Measurements from ENCODE around the gene AQP9.

Gene AQP9

DNA sequence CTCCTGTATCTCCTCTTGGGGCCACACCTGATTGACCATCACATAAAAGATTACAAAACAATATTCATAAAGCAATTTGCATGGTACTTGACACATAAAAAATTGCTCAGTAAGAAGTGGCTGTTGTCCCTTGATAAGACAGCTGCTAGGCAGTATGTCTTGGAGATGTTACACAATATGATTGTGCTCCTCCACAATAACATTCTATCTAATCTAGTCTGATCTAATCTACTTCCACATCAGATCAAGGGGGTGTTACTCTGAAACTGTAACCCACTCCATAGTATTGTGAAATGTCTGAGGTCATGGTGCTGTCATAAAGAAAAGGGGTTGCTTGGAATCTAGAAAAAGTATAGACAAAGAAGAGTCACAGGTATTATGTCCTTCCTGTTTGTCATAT lies 23.4 kb upstream of the AQP9 start:
- H3K9me3 ChIP-seq (ENCODE audit: control insufficient read depth, low read length), result no peaks in the 10 kb centered on the region
- H3K4me3 ChIP-seq (ENCODE audit: insufficient read depth, low read depth, low read length), result no peak overlapping the region
- no peaks in the 10 kb centered on the region for H3K27me3 ChIP-seq (ENCODE audit: control insufficient read depth, insufficient read depth, low read length, poor library complexity, severe bottlenecking)
- no peaks in the 10 kb centered on the region for H3K36me3 ChIP-seq (ENCODE audit: control insufficient read depth, insufficient read depth, low read length)
- H3K4me1 ChIP-seq (ENCODE audit: control insufficient read depth, insufficient read depth, low read length), result no peaks in the 10 kb centered on the region
- H3K27ac ChIP-seq (ENCODE audit: insufficient read depth, low read depth, low read length, poor library complexity, severe bottlenecking), result no peak overlapping the region

DNA sequence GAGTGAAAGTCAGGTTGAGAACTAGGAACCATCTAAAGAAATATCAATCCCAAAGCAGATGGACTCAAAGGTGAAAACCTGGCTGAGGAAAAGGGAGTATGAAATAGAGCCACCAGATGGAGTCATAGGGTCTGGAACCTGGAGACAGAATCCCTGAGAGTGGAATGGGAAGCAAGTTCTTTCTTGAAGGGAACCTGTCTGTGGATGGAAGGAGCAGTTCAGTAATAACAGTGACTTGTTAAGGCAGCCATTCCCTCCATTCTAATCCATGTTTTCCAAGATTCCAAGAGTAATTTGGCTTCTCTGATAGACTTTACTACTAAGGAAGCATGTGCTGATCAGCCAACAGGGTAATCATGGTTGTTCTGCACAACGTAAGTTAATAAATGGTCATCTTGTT lies 22.5 kb upstream of the AQP9 start:
- Histone ChIP-seq H3K4me1 (ENCODE audit: control insufficient read depth, insufficient read depth, low read length) (no peaks in the 10 kb centered on the region), H3K9me3 (ENCODE audit: control insufficient read depth, low read length) (no peaks in the 10 kb centered on the region), H3K36me3 (ENCODE audit: control insufficient read depth, insufficient read depth, low read length) (no peaks in the 10 kb centered on the region), H3K4me3 (ENCODE audit: insufficient read depth, low read depth, low read length) (no peak overlapping the region), H3K27me3 (ENCODE audit: control insufficient read depth, insufficient read depth, low read length, poor library complexity, severe bottlenecking) (no peaks in the 10 kb centered on the region), H3K27ac (ENCODE audit: insufficient read depth, low read depth, low read length, poor library complexity, severe bottlenecking) (no peak overlapping the region)
- WGBS, 2 experiments, result 86 to 100% methylated on average over 1 of the region's 1 CpG

DNA sequence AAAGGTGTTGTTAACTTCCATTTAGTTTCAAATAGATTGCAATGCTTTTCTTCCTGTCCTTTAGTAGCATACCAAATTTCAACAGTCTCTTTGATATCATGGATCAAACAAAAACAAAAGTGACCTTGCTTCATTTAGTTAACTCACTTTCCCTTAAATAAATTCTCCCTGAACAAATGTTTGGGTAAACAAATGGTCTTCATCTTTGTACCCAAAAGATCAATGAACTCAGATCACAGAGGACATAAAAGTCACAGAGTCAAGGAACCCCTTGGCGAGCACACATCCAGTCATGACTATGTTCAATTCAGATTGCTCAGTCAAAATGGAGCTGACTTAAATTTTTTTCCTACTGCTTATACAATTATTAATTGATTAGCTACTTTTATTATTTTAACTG lies 20.6 kb upstream of the AQP9 start:
- H3K27me3 ChIP-seq (ENCODE audit: control insufficient read depth, insufficient read depth, low read length, poor library complexity, severe bottlenecking), result no peaks in the 10 kb centered on the region
- H3K4me3 ChIP-seq (ENCODE audit: insufficient read depth, low read depth, low read length), result no peak overlapping the region
- WGBS, 2 experiments, result 93 to 94% methylated on average over 1 of the region's 1 CpG
- H3K36me3 ChIP-seq (ENCODE audit: control insufficient read depth, insufficient read depth, low read length), result no peaks in the 10 kb centered on the region
- no peak overlapping the region for H3K27ac ChIP-seq (ENCODE audit: insufficient read depth, low read depth, low read length, poor library complexity, severe bottlenecking)
- no peaks in the 10 kb centered on the region for H3K9me3 ChIP-seq (ENCODE audit: control insufficient read depth, low read length)
- H3K4me1 ChIP-seq (ENCODE audit: control insufficient read depth, insufficient read depth, low read length), result no peaks in the 10 kb centered on the region

DNA sequence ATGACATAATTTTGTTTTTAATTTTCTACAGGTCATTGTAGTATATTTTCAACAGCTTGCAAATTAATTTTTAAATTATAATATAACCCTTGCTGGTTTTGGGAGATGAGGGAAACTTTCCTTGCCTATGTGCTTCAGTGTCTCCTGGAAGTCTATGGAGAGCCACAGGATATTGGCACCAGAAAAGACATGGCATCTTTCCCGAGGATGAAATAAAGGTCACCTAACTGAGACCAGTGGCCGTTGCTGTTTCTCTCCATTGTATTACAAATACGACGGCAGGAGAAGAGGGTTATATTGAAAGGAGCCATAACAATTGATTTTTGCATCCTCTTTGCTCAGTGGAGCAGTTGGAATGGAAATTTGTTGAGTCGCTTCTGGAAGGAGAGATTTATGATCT lies 19.9 kb upstream of the AQP9 start:
- H3K27ac ChIP-seq (ENCODE audit: insufficient read depth, low read depth, low read length, poor library complexity, severe bottlenecking), result no peak overlapping the region
- H3K4me1 ChIP-seq (ENCODE audit: control insufficient read depth, insufficient read depth, low read length), result no peaks in the 10 kb centered on the region
- no peaks in the 10 kb centered on the region for H3K9me3 ChIP-seq (ENCODE audit: control insufficient read depth, low read length)
- WGBS, 2 experiments, result 81 to 84% methylated on average over 5 of the region's 5 CpGs
- H3K4me3 ChIP-seq (ENCODE audit: insufficient read depth, low read depth, low read length), result no peak overlapping the region
- no peaks in the 10 kb centered on the region for H3K27me3 ChIP-seq (ENCODE audit: control insufficient read depth, insufficient read depth, low read length, poor library complexity, severe bottlenecking)
- H3K36me3 ChIP-seq (ENCODE audit: control insufficient read depth, insufficient read depth, low read length), result no peaks in the 10 kb centered on the region

DNA sequence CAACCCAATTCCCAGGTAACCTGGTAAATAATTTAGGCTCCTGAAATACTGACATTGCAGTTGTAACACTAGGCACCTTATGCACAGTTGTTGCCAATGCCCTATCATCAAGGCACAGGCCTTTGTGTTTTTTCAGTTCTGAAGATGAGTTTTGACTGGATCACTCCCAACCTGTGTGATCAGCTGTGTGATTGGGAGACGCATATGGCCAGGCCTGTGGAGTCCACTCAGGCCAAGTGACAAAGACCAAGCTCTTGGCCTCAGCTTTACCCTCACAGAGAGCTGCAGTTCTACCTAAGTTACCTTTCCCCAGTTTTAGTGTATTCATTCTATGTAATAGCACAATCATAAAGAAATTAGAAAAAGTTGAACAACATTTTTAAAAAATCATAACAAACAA lies 19.2 kb upstream of the AQP9 start:
- no peaks in the 10 kb centered on the region for H3K4me1 ChIP-seq (ENCODE audit: control insufficient read depth, insufficient read depth, low read length)
- no peaks in the 10 kb centered on the region for H3K27me3 ChIP-seq (ENCODE audit: control insufficient read depth, insufficient read depth, low read length, poor library complexity, severe bottlenecking)
- 85 to 100% methylated on average over 1 of the region's 1 CpG for WGBS, 2 experiments
- no peaks in the 10 kb centered on the region for H3K36me3 ChIP-seq (ENCODE audit: control insufficient read depth, insufficient read depth, low read length)
- no peak overlapping the region for H3K4me3 ChIP-seq (ENCODE audit: insufficient read depth, low read depth, low read length)
- no peak overlapping the region for H3K27ac ChIP-seq (ENCODE audit: insufficient read depth, low read depth, low read length, poor library complexity, severe bottlenecking)
- no peaks in the 10 kb centered on the region for H3K9me3 ChIP-seq (ENCODE audit: control insufficient read depth, low read length)

DNA sequence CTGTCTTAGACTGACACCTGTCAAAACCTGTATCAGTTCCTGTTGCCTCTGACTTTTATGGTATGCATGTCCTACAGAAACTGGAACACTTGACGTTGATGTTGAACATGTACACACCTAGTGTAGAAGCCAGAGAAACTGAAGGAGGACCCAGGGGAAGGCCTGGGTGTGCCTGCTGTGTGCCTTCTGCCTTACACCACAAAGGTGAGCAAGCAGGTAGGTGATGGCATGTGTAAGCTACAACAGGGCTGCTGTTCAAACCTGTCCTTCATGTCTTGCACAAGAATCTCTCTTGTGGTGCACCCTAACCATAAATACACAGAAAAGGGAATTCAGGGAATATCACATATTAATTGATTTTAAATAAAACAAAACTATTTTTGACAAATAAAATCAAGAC lies 13.6 kb upstream of the AQP9 start:
- no peaks in the 10 kb centered on the region for H3K27me3 ChIP-seq (ENCODE audit: control insufficient read depth, insufficient read depth, low read length, poor library complexity, severe bottlenecking)
- no peaks in the 10 kb centered on the region for H3K4me1 ChIP-seq (ENCODE audit: control insufficient read depth, insufficient read depth, low read length)
- H3K4me3 ChIP-seq (ENCODE audit: insufficient read depth, low read depth, low read length), result no peak overlapping the region
- WGBS, 2 experiments, result 96 to 100% methylated on average over 1 of the region's 1 CpG
- no peaks in the 10 kb centered on the region for H3K36me3 ChIP-seq (ENCODE audit: control insufficient read depth, insufficient read depth, low read length)
- H3K9me3 ChIP-seq (ENCODE audit: control insufficient read depth, low read length), result peaks cover 3% of the 10 kb centered on the region
- H3K27ac ChIP-seq (ENCODE audit: insufficient read depth, low read depth, low read length, poor library complexity, severe bottlenecking), result no peak overlapping the region

DNA sequence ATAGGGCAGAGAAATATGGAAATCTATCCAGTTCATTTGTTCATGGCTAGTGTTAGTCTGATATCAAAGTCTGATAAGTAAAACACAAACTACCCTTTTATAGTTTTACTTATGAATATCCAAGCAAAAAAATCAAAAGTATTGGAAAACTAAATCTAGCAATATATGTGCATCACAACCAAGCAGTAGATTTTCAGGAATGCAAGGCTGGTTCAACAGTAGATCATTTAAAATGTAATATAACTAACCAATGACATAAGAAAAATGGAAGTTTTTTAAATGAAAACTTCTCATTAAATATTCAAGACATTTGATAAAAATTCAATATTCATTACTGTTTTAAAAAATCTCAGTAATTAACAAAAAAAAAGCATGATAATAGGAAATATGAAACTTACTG lies 12.8 kb upstream of the AQP9 start:
- Histone ChIP-seq H3K4me3 (ENCODE audit: insufficient read depth, low read depth, low read length) (no peak overlapping the region), H3K27me3 (ENCODE audit: control insufficient read depth, insufficient read depth, low read length, poor library complexity, severe bottlenecking) (no peaks in the 10 kb centered on the region), H3K4me1 (ENCODE audit: control insufficient read depth, insufficient read depth, low read length) (no peaks in the 10 kb centered on the region), H3K9me3 (ENCODE audit: control insufficient read depth, low read length) (peaks cover 3% of the 10 kb centered on the region), H3K36me3 (ENCODE audit: control insufficient read depth, insufficient read depth, low read length) (no peaks in the 10 kb centered on the region), H3K27ac (ENCODE audit: insufficient read depth, low read depth, low read length, poor library complexity, severe bottlenecking) (no peak overlapping the region)

DNA sequence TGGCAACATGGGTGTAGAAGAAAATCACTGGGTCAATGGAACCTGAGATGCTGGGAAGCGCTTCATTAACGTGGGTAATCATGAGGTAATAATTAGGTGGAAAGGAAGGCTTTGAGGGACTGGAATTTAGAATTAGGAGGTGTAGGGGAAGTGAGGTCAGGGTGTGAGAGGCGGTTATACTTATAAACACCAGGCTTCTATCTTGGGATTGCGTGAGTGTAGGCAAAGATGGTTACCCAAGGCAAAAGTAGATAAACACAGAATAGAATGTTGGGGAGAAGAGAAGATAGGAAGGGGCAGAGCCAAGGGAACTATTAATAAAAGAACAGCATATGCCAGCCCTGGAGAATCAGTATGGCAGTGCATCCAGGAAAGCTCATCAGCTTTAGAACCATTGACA lies 3.3 kb upstream of the AQP9 start:
- no peaks in the 10 kb centered on the region for H3K9me3 ChIP-seq (ENCODE audit: control insufficient read depth, low read length)
- no peak overlapping the region for H3K4me3 ChIP-seq (ENCODE audit: insufficient read depth, low read depth, low read length)
- H3K36me3 ChIP-seq (ENCODE audit: control insufficient read depth, insufficient read depth, low read length), result no peaks in the 10 kb centered on the region
- 93 to 94% methylated on average over 4 of the region's 4 CpGs for WGBS, 2 experiments
- no peaks in the 10 kb centered on the region for H3K4me1 ChIP-seq (ENCODE audit: control insufficient read depth, insufficient read depth, low read length)
- no peaks in the 10 kb centered on the region for H3K27me3 ChIP-seq (ENCODE audit: control insufficient read depth, insufficient read depth, low read length, poor library complexity, severe bottlenecking)
- no peak overlapping the region for H3K27ac ChIP-seq (ENCODE audit: insufficient read depth, low read depth, low read length, poor library complexity, severe bottlenecking)

DNA sequence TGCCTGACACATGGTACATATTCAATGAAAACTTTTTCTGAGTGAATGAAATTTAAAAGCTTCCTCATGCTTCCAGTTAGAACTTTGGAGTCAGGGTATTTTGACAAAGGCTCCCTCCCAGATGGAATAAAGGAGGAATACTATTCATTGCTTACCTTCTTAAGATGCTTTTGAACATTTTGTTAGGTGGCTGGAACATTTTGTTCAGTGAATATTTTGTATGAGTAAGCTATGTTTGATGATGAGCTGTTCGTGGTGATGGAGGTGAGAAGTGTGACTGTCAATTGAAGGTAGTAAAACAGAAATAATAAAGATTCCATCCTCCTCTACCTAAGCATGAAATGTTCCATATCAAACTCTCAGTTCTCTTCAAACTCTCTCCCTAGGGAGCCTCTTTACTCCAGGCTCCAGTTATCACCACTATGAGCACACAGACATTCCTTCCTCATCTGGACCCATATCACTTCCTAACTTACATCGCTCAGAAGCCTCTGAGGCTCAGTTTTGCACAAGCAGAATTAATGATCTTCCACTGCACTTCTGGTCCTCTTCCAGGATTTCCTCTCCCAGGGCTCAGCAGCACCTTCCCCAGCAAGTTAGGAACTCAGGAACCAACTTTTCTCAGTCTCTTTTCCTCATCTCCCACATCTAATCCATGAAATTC lies 2.5 kb upstream of the AQP9 start:
- no peaks in the 10 kb centered on the region for H3K4me1 ChIP-seq (ENCODE audit: control insufficient read depth, insufficient read depth, low read length)
- no peak overlapping the region for H3K4me3 ChIP-seq (ENCODE audit: insufficient read depth, low read depth, low read length)
- WGBS, 2 experiments, result 80 to 94% methylated on average over 2 of the region's 2 CpGs
- H3K36me3 ChIP-seq (ENCODE audit: control insufficient read depth, insufficient read depth, low read length), result no peaks in the 10 kb centered on the region
- no peak overlapping the region for H3K27ac ChIP-seq (ENCODE audit: insufficient read depth, low read depth, low read length, poor library complexity, severe bottlenecking)
- no peaks in the 10 kb centered on the region for H3K9me3 ChIP-seq (ENCODE audit: control insufficient read depth, low read length)
- H3K27me3 ChIP-seq (ENCODE audit: control insufficient read depth, insufficient read depth, low read length, poor library complexity, severe bottlenecking), result no peaks in the 10 kb centered on the region

DNA sequence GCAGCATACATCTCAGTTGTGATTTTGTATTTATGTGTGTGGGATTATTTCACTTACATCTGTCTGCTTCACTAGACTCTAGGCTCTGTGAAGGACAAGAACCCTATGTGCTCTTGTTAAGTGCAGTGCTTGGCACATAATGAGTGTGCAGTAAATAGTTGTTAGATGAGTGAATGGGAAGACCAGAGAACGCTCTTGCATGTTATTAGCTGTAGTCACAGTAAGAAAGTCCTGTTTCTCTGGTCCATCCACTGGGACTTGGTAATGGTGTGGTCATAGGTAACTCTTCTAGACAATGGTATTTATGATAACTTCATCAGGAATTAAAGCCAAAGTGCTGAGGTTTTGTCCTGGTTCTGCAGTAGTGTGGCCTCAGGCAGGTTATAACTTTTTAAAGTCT lies 1.4 kb upstream of the AQP9 start:
- Histone ChIP-seq H3K4me1 (ENCODE audit: control insufficient read depth, insufficient read depth, low read length) (no peaks in the 10 kb centered on the region), H3K9me3 (ENCODE audit: control insufficient read depth, low read length) (no peaks in the 10 kb centered on the region), H3K27ac (ENCODE audit: insufficient read depth, low read depth, low read length, poor library complexity, severe bottlenecking) (no peak overlapping the region), H3K27me3 (ENCODE audit: control insufficient read depth, insufficient read depth, low read length, poor library complexity, severe bottlenecking) (no peaks in the 10 kb centered on the region), H3K36me3 (ENCODE audit: control insufficient read depth, insufficient read depth, low read length) (no peaks in the 10 kb centered on the region), H3K4me3 (ENCODE audit: insufficient read depth, low read depth, low read length) (no peak overlapping the region)
- 97 to 98% methylated on average over 1 of the region's 1 CpG for WGBS, 2 experiments

DNA sequence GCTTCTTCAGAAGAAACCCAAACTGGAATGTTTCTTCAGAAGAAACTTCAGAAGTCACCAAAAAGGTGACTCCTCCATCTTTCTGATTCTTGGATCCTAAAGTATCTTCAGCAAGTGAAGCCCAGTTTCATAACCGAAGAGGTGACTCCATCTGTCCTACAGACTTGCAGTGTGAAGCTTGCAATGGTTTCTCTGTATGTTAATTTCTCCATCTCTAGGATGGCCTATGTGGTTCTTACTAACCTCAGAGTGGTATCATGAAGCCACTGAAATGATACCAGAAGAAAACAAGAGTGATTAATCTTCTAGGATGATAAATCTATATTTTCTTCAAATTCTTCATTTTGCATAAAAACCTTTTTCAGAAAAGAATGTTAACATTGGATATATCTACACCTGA lies 495 bp upstream of the AQP9 start:
- 93 to 94% methylated on average over 1 of the region's 1 CpG for WGBS, 2 experiments
- Histone ChIP-seq H3K9me3 (ENCODE audit: control insufficient read depth, low read length) (no peaks in the 10 kb centered on the region), H3K27ac (ENCODE audit: insufficient read depth, low read depth, low read length, poor library complexity, severe bottlenecking) (no peak overlapping the region), H3K4me3 (ENCODE audit: insufficient read depth, low read depth, low read length) (no peak overlapping the region), H3K36me3 (ENCODE audit: control insufficient read depth, insufficient read depth, low read length) (no peaks in the 10 kb centered on the region), H3K27me3 (ENCODE audit: control insufficient read depth, insufficient read depth, low read length, poor library complexity, severe bottlenecking) (no peaks in the 10 kb centered on the region), H3K4me1 (ENCODE audit: control insufficient read depth, insufficient read depth, low read length) (no peaks in the 10 kb centered on the region)

Measured in ectodermal cell (in vitro differentiated cells).